Stomach (tissue), 9 donors: ENCODE data around the gene PTN. TPM values are rescaled to one million over a fixed set of nuclear protein-coding genes. Genes with fewer than 3 reads are reported as not detected.
A peak's percentile ranks its signal among the peaks of the same experiment; 100 is the strongest.

Experiments used
- DNase-seq, 2 donors: peaks; one replicate each; pipeline versions ENCODE4 v3.0.0 to v3.0.0-alpha.2; 2013 to 2019
- H3K27ac ChIP-seq, 5 donors: fragments of 200-600 bp in 4 of 5; sonication (generic) in 4 of 5; one replicate each; pipeline ENCODE4 v1.5.1; 2013 to 2019; ENCODE audit warnings: mild to moderate bottlenecking in 1 of 5, moderate library complexity in 1 of 5
- H3K27me3 ChIP-seq, 3 donors: fragments of 200-600 bp; sonication (generic); one replicate each; pipeline ENCODE4 v1.5.1; 2017 to 2019; ENCODE audit warnings: mixed run types in 1 of 3
- H3K36me3 ChIP-seq, 4 donors: fragments of 200-600 bp; sonication (generic); 1 replicate in 3 of 4; 2 replicates in 1 of 4; pipeline ENCODE4 v1.5.1; 2016 to 2019
- H3K4me1 ChIP-seq, 4 donors: fragments of 200-600 bp; sonication (generic); one replicate each; pipeline ENCODE4 v1.5.1; 2016 to 2019
- H3K4me3 ChIP-seq, 4 donors: fragments of 200-600 bp; sonication (generic) in 3 of 4; one replicate each; pipeline ENCODE4 v1.5.1; 2016 to 2019; ENCODE audit warnings: mild to moderate bottlenecking in 1 of 4
- H3K9me3 ChIP-seq, 4 donors: fragments of 200-600 bp; sonication (generic); one replicate each; pipeline ENCODE4 v1.5.1; 2016 to 2019
- EP300 ChIP-seq: sonication (generic); formaldehyde crosslinking; IDR thresholded peaks from one replicate; pipeline ENCODE4 v1.6.1; 2017; ENCODE audit warnings: antibody characterized with exemption
- POLR2A ChIP-seq, 4 donors: fragments of 450-650 bp; IDR thresholded peaks; one replicate each; pipeline ENCODE4 v1.6.1; 2016; ENCODE audit warnings: antibody characterized with exemption in 4 of 4, control low read depth in 2 of 4, mild to moderate bottlenecking in 1 of 4, moderate library complexity in 1 of 4
- POLR2AphosphoS5 ChIP-seq, 3 donors: sonication (generic); formaldehyde crosslinking; IDR thresholded peaks; one replicate each; pipeline ENCODE4 v1.6.1; 2016; ENCODE audit warnings: antibody characterized with exemption in 3 of 3
- WGBS, 5 donors: extraction: QIAGEN DNeasy Blood & Tissue Kit in 3 of 5; methylation state at CpG; one replicate each; pipeline versions ENCODE4 v1.1.5 to v1.1.7; 2013 to 2018; 5-methylcytosine and 5-hydroxymethylcytosine counted together
- intact Hi-C: fragments of 100-400 bp; cut with DNase I; formaldehyde crosslinking; loops from one replicate; pipeline ENCODE4 v1.15.1; 2023; ENCODE audit warnings: low total_unique reads
- polyA plus RNA-seq, 3 donors: library from polyadenylated mRNA; stranded (reverse); fragments of 200-250 nt; gene quantifications; one replicate each; pipeline ENCODE4 v1.2.3, GENCODE V29; 2013
- total RNA-seq, 5 donors: library from RNA; depleted of rRNA; stranded (reverse); fragments of >200 nt; gene quantifications; one replicate each; pipeline versions ENCODE4 v1.1.0 to v1.2.3, GENCODE V29; 2014 to 2016
- TF ChIP-seq, protein P1 (sequence below), 7 experiments: fragments of 450-650 bp in 4 of 7; fragments of 200-600 bp in 3 of 7; sonication (generic) in 3 of 7; IDR thresholded peaks; one replicate each; pipeline ENCODE4 v1.5.1; 2016 to 2019; ENCODE audit warnings: antibody characterized with exemption in 7 of 7, control low read depth in 2 of 7, mild to moderate bottlenecking in 1 of 7
- donor health status: healthy with polysubstance abuse.
- donor health status: Bipolar disorder and iron deficiency.
- donor health status: healthy.

The PTN gene
- total and polyA plus RNA-seq, 8 donors, result 1.4 to 47.4 (median 6.4) TPM; not detected in 1

DNA sequence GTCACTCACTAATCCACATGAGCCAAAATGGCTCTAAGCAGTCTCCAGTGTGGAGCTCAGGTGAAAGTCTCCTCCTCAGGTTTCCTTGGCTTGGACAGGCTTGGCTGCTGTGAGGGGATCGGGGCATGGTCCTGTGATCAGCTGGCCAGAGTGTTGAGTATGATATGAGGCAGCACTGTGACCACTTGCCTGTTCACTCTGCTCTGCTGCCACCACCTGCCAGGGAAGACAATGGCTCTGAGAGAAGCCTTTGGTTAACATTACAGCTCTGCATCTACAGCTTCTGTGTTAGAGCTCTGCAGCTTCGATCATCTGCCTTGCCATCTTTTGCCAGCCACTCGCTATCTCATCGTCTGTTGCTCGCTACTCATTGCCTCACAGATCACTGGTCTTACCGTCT, 20.1 kb upstream of the PTN start:
- H3K36me3 ChIP-seq, result no peaks in the 10 kb centered on the region
- no peak overlapping the region for H3K4me3 ChIP-seq
- peaks cover 0 to 34% (median 14%) of the 10 kb centered on the region in 4 donors for H3K9me3 ChIP-seq
- no peaks in the 10 kb centered on the region for H3K4me1 ChIP-seq
- TF ChIP-seq, protein P1, sequence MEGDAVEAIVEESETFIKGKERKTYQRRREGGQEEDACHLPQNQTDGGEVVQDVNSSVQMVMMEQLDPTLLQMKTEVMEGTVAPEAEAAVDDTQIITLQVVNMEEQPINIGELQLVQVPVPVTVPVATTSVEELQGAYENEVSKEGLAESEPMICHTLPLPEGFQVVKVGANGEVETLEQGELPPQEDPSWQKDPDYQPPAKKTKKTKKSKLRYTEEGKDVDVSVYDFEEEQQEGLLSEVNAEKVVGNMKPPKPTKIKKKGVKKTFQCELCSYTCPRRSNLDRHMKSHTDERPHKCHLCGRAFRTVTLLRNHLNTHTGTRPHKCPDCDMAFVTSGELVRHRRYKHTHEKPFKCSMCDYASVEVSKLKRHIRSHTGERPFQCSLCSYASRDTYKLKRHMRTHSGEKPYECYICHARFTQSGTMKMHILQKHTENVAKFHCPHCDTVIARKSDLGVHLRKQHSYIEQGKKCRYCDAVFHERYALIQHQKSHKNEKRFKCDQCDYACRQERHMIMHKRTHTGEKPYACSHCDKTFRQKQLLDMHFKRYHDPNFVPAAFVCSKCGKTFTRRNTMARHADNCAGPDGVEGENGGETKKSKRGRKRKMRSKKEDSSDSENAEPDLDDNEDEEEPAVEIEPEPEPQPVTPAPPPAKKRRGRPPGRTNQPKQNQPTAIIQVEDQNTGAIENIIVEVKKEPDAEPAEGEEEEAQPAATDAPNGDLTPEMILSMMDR (IDR thresholded peaks at IDR 0.05), result no peak
- TF ChIP-seq POLR2A (IDR thresholded peaks at IDR 0.05) (no peak), EP300 (no peak), POLR2AphosphoS5 (IDR thresholded peaks at IDR 0.05) (no peak)
- no peak overlapping the region for H3K27ac ChIP-seq
- WGBS, 5 donors, result 88 to 95% (median 92%) methylated on average over 6 of the region's 6 CpGs
- intact Hi-C loops, result no loop called here
- DNase-seq, result no peak
- H3K27me3 ChIP-seq, result no peaks in the 10 kb centered on the region

DNA sequence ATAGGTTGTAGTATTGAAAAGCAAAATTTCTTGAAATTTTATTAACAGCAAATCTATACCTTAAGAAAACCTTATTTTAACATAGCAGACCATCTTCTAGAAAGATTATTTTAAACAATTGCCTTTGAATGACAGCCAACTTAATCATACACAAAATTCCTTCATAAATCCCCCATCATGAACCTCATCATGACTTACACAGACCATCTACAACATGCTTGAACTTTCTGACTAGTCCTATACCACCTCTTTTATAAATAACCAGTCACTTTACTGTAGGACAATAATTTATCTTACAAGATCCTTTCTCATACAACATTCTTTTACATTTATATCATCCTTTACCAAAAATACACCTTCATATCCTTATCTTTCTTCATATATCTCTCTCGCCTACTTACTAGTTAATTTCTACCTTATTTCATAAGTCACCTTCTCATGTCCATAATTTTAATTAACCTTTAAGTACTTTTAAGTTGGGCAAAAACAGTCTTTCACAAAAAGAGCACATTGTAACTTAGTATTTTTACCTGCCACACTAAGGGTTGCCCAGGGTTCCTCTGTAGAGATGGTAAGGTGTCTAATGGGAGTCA, 16.6 kb upstream of the PTN start:
- WGBS, 5 donors, result 38 to 87% (median 44%) methylated on average over 1 of the region's 1 CpG
- Histone ChIP-seq H3K36me3 (no peaks in the 10 kb centered on the region), H3K27me3 (no peaks in the 10 kb centered on the region), H3K9me3 (peaks cover 0 to 38% (median 14%) of the 10 kb centered on the region in 4 donors), H3K4me1 (peaks cover 0 to under 1% (median 0%) of the 10 kb centered on the region in 4 donors), H3K4me3 (no peak overlapping the region), H3K27ac (no peak overlapping the region)
- no peak for DNase-seq
- intact Hi-C loops, result no loop called here
- TF ChIP-seq, protein P1 (IDR thresholded peaks at IDR 0.05), result no peak
- TF ChIP-seq POLR2AphosphoS5 (IDR thresholded peaks at IDR 0.05), result no peak
- no peak for TF ChIP-seq POLR2A (IDR thresholded peaks at IDR 0.05)
- TF ChIP-seq EP300, result no peak

DNA sequence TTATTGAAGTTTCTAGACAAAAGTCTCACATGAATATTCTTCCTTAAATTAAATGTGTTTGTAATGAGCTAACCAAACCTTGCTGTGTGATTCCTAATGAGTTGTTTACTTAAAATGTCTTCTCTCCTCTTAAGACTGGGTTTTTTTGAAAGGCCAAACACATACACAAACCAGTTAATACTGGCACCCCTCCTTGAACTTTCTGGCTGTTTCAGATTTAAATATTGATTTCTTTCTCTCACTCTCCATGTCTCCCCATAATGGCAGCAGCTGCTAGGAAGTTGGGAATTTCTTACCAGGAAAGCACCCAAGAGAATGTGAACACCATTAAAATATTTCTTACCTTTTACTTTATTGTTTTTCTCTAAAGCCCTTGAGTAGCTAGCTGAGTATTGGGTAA, 11.4 kb upstream of the PTN start:
- no peak for DNase-seq
- H3K4me3 ChIP-seq, result no peak overlapping the region
- no peaks in the 10 kb centered on the region for H3K27me3 ChIP-seq
- TF ChIP-seq EP300, result no peak
- no peak for TF ChIP-seq POLR2A (IDR thresholded peaks at IDR 0.05)
- TF ChIP-seq POLR2AphosphoS5 (IDR thresholded peaks at IDR 0.05), result no peak
- TF ChIP-seq, protein P1 (IDR thresholded peaks at IDR 0.05), result no peak
- no peaks in the 10 kb centered on the region for H3K36me3 ChIP-seq
- H3K4me1 ChIP-seq, result peaks cover 0 to 19% (median 3%) of the 10 kb centered on the region in 4 donors
- no peak overlapping the region for H3K27ac ChIP-seq
- H3K9me3 ChIP-seq, result peaks cover 0 to 12% (median 4%) of the 10 kb centered on the region in 4 donors
- intact Hi-C loops, result no loop called here

DNA sequence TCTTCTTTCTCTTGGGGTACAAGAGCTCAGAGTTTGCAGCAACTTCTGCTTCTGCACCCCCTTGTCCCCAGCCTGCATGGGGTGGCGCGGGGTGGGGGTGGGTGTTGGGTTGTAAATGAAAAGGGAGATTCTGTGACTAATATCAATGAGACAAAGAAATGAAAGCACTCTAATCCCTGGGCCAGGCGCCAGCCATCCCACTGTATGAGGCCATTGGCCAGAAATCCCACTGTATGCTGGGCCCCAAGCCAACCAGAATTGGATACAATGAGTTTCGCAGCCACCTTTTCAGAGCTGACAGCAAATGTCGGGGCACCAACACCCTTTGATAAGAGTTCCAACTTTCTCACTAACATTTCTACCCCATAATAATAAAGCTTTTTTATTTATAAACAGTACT, 10.9 kb upstream of the PTN start:
- Histone ChIP-seq H3K27ac (no peak overlapping the region), H3K27me3 (no peaks in the 10 kb centered on the region), H3K4me3 (no peak overlapping the region), H3K36me3 (no peaks in the 10 kb centered on the region), H3K4me1 (peaks cover 0 to 19% (median 3%) of the 10 kb centered on the region in 4 donors), H3K9me3 (peaks cover 0 to 6% (median 2%) of the 10 kb centered on the region in 4 donors)
- 38 to 65% (median 55%) methylated on average over 5 of the region's 5 CpGs for WGBS, 5 donors
- peak in 1 of 2 donors; percentile 71 for DNase-seq
- TF ChIP-seq, protein P1 (IDR thresholded peaks at IDR 0.05), result no peak
- no peak for TF ChIP-seq EP300
- intact Hi-C loops, result no loop called here
